HG02970 (cell line): ENCODE measurements around the gene TSPEAR.

ENCODE experiments used
- ATAC-seq: cut with Tn5 transposase; IDR thresholded peaks from one replicate; pipeline ENCODE4 v1.9.1; 2021; ENCODE audit warnings: mild to moderate bottlenecking, moderate library complexity, moderate number of reproducible peaks; ENCODE audit not compliant: unreplicated experiment, low FRiP score

TSPEAR gene

GRCh38 chr21:44711327-44712202 is at the start of gene TSPEAR:
TSPEAR (minus strand) TSS chr21:44711572; CDS start chr21:44711514, 58 bp downstream.
- no peak for ATAC-seq

- no peak for ATAC-seq
These were observed 49.0 kb upstream of the TSPEAR start for GRCh38 chr21:44760376-44760775.

GRCh38 chr21:44759628-44760285 is 48.4 kb upstream of the TSPEAR start:
- no peak for ATAC-seq

- no peak for ATAC-seq
These were observed 47.6 kb upstream of the TSPEAR start for GRCh38 chr21:44758781-44759627.

- no peak for ATAC-seq
These were observed 46.8 kb upstream of the TSPEAR start for GRCh38 chr21:44758141-44758561.

GRCh38 chr21:44757731-44758130 is 46.4 kb upstream of the TSPEAR start:
- no peak for ATAC-seq

- no peak for ATAC-seq
These were observed 45.2 kb upstream of the TSPEAR start for GRCh38 chr21:44756423-44757185.

GRCh38 chr21:44755227-44755626 is 43.9 kb upstream of the TSPEAR start:
- ATAC-seq = no peak

- no peak for ATAC-seq
These were observed 42.0 kb upstream of the TSPEAR start for GRCh38 chr21:44753357-44753756.

- ATAC-seq = no peak
These were observed 41.4 kb upstream of the TSPEAR start for GRCh38 chr21:44752671-44753235.

GRCh38 chr21:44751799-44752636 is 40.6 kb upstream of the TSPEAR start:
- ATAC-seq = no peak

GRCh38 chr21:44751186-44751798 is 39.9 kb upstream of the TSPEAR start:
- ATAC-seq = no peak

GRCh38 chr21:44750675-44751025 is 39.3 kb upstream of the TSPEAR start:
- ATAC-seq = no peak

- ATAC-seq = no peak
These were observed 38.6 kb upstream of the TSPEAR start for GRCh38 chr21:44749759-44750674.

- ATAC-seq = no peak
These were observed 37.9 kb upstream of the TSPEAR start for GRCh38 chr21:44749116-44749758.

- no peak for ATAC-seq
These were observed 37.2 kb upstream of the TSPEAR start for GRCh38 chr21:44748621-44749020.
